ENCODE data around the gene FBXL5. TPM values are rescaled to one million over a fixed set of nuclear protein-coding genes. Genes with fewer than 3 reads are reported as not detected.

The FBXL5 gene
- total RNA-seq, 2 donors from 2014 or later: 81.0 to 83.1 TPM

DNA sequence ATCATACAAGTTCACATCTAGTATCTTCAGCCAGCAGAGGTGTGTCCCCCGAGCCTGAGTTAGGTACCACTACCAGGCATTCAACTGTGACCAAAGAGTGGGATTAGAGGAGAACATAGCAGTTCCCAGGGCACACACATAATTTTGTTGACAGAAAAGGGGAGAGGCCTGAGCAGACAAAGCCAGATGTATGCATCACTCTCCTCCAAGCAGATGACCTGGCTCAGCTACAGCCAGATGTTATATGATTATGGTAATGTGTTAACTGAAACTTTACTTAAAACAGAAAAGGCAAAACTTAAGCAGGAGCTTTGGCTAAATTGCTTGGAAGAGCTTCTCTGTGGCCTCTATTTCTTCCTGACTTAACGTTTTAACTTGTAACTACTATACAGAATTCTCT, 96.6 kb downstream of the FBXL5 start:
- Histone ChIP-seq H3K27ac (no peak overlapping the region), H3K4me1 (no peaks in the 10 kb centered on the region), H3K27me3 (no peaks in the 10 kb centered on the region), H3K4me3 (no peak overlapping the region), H3K36me3 (peaks cover 3% of the 10 kb centered on the region), H3K9me3 (no peaks in the 10 kb centered on the region)
- TF ChIP-seq, protein P1, sequence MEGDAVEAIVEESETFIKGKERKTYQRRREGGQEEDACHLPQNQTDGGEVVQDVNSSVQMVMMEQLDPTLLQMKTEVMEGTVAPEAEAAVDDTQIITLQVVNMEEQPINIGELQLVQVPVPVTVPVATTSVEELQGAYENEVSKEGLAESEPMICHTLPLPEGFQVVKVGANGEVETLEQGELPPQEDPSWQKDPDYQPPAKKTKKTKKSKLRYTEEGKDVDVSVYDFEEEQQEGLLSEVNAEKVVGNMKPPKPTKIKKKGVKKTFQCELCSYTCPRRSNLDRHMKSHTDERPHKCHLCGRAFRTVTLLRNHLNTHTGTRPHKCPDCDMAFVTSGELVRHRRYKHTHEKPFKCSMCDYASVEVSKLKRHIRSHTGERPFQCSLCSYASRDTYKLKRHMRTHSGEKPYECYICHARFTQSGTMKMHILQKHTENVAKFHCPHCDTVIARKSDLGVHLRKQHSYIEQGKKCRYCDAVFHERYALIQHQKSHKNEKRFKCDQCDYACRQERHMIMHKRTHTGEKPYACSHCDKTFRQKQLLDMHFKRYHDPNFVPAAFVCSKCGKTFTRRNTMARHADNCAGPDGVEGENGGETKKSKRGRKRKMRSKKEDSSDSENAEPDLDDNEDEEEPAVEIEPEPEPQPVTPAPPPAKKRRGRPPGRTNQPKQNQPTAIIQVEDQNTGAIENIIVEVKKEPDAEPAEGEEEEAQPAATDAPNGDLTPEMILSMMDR (IDR thresholded peaks at IDR 0.05): no peak
- DNase-seq (ENCODE audit: low spot score): no peak

DNA sequence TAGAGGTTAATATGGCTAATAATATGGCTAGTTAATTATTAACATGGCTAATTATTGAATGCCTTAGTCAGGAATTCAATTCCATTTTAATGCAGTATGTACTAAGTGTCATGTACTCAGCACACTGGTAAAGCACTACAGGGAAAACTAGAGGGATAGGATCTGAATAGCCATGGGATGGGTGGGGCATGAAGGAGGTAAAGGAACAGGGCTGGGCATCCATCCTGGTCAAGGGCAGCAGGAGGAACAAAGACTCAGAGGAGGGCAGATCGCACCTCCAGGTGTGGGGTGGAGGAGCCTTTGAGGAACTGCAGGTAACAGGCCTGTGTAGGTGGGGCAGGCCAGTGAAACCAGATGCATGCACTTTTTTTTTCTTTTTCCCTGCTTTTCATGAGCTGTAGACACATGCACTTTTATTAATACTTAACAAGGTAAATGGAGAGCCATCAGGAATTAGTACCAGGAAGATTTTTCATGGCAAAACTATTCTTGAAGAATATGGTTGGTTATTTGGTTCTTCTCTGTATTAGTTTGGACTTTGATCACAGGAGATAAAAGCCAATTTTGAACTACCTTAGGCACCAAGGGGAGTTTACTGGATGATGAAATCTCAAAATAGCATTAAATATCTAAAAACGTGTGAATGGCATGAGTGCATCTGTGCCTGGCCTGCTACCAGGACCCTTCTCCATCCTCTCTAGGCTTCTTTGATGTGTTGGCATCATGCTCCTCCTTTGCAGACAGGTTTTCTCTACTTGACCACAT, 97.2 kb downstream of the FBXL5 start:
- H3K36me3 ChIP-seq: peaks cover 3% of the 10 kb centered on the region
- no peaks in the 10 kb centered on the region for H3K9me3 ChIP-seq
- H3K27me3 ChIP-seq: no peaks in the 10 kb centered on the region
- TF ChIP-seq, protein P1 (IDR thresholded peaks at IDR 0.05): no peak
- DNase-seq (ENCODE audit: low spot score): no peak
- no peak overlapping the region for H3K4me3 ChIP-seq
- H3K27ac ChIP-seq: no peak overlapping the region
- no peaks in the 10 kb centered on the region for H3K4me1 ChIP-seq

DNA sequence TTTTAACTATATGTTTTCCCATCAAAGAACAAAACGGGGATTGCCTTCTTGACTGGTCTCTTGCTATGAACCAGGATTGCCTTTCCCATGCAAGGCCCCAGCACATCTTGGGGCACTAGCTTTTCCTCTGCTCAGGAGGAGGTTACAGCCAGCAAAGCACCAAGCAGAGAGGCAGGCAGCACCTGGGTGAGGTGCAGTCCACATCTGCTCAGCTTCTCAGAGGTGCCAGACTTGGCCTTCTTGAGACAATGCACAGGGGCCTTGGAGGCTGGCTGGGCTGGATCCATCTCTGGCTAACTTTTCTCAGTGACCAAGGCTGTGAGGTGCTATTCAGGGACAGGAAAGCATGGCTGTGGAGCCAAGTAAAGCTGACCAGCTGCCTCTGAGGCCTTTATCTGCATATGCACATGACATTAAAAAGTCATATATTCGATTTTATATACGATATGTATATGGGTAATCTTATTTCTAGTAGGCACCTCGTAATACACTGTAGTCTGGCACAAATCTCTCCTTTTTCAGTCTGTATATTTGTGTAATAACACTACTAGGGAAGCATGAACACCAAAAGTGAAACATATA, 98.6 kb downstream of the FBXL5 start:
- TF ChIP-seq, protein P1 (IDR thresholded peaks at IDR 0.05): no peak
- H3K9me3 ChIP-seq: no peaks in the 10 kb centered on the region
- no peak overlapping the region for H3K4me3 ChIP-seq
- peaks cover 5% of the 10 kb centered on the region for H3K36me3 ChIP-seq
- H3K4me1 ChIP-seq: no peaks in the 10 kb centered on the region
- no peak for DNase-seq (ENCODE audit: low spot score)
- H3K27me3 ChIP-seq: no peaks in the 10 kb centered on the region
- no peak overlapping the region for H3K27ac ChIP-seq

Other genes starting within 250 kb of the FBXL5 start
- gene C1QTNF7, start 227.3 kb downstream of the FBXL5 start, total RNA-seq: 1 to 10 TPM; 1.0 to 2.9 TPM
- 1 to 10 TPM; 6.1 to 8.0 TPM for gene CC2D2A, start 185.5 kb downstream of the FBXL5 start, total RNA-seq
- 10 to 100 TPM; 41.4 to 57.4 TPM for gene FAM200B, start 26.5 kb upstream of the FBXL5 start, total RNA-seq
- gene BST1, start 47.7 kb upstream of the FBXL5 start, total RNA-seq: 10 to 100 TPM in 1 of 2 donors, 1 to 10 TPM in 1; 9.5 to 10.2 TPM
- gene CD38, start 123.0 kb upstream of the FBXL5 start, total RNA-seq: 1 to 10 TPM; 3.1 to 4.9 TPM

All from right atrium auricular region (tissue), 2 donors.